GM18867 (cell line): Measurements from ENCODE around the gene CCDC86.

Experiments used
- ATAC-seq: cut with Tn5 transposase; IDR thresholded peaks from one replicate; pipeline ENCODE4 v1.9.1; 2021; ENCODE audit warnings: mild to moderate bottlenecking, moderate library complexity; ENCODE audit not compliant: unreplicated experiment

CCDC86 gene

GRCh38 chr11:60887556-60887955 lies 45.6 kb downstream of the CCDC86 start:
- peak; percentile 62 for ATAC-seq

- no peak for ATAC-seq
These were observed 48.0 kb downstream of the CCDC86 start for GRCh38 chr11:60889869-60890311.

- no peak for ATAC-seq
These were observed 48.8 kb downstream of the CCDC86 start for GRCh38 chr11:60890696-60891095.

GRCh38 chr11:60891103-60891741 lies 49.3 kb downstream of the CCDC86 start:
- ATAC-seq = no peak

- no peak for ATAC-seq
These were observed 53.8 kb downstream of the CCDC86 start for GRCh38 chr11:60895687-60896086.

- ATAC-seq = no peak
These were observed 55.6 kb downstream of the CCDC86 start for GRCh38 chr11:60897496-60897895.

GRCh38 chr11:60899046-60899936 lies 57.4 kb downstream of the CCDC86 start:
- ATAC-seq = no peak

- no peak for ATAC-seq
These were observed 58.1 kb downstream of the CCDC86 start for GRCh38 chr11:60899977-60900376.
